ENCODE measurements around the gene AASS.

AASS gene

DNA sequence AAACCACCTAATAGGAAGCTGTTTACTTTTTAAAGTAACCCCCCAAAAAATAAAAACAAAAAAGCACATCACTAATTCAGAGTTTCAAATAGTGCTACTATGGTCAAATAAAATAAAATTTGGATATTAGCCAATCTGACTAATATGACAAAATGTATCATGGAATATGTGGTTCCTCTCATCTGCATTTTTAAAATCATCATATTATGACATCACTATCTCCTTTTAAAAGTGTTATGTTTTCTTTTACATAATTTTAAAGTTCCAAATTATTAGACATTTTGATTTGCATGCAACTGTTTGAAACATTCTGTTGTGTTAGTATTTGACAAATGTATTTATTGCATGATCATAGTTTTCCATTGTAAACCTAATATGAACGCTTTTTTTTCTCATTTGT is 110.4 kb downstream of the AASS start:
- Histone ChIP-seq H2AFZ (ENCODE audit: low read depth, low read length, severe bottlenecking) (no peak overlapping the region), H3K36me3 (ENCODE audit: low read length) (no peaks in the 10 kb centered on the region), H3K4me2 (ENCODE audit: low read depth, low read length, poor library complexity, severe bottlenecking) (no peak overlapping the region), H3K9me3 (ENCODE audit: insufficient read depth, low read length) (no peaks in the 10 kb centered on the region), H3K27ac (ENCODE audit: low read depth, low read length) (no peak overlapping the region), H3F3A (ENCODE audit: insufficient read depth) (no peaks in the 10 kb centered on the region), H3K79me2 (ENCODE audit: insufficient read depth, low read length) (no peaks in the 10 kb centered on the region), H3K9me2 (replicated peaks; ENCODE audit: insufficient read depth, low read length) (no peaks in the 10 kb centered on the region), H3K27me3 (ENCODE audit: low read length) (no peaks in the 10 kb centered on the region), H4K20me1 (ENCODE audit: low read depth, low read length) (no peaks in the 10 kb centered on the region), H3K4me3 (ENCODE audit: insufficient read depth, low read length, poor library complexity, severe bottlenecking) (no peak overlapping the region), H3K9ac (ENCODE audit: low read length) (no peak overlapping the region)
- TF ChIP-seq EZH2phosphoT487 (conservative IDR thresholded peaks at IDR 0.05; ENCODE audit: low read length) = no peak
- TF ChIP-seq, protein P1, sequence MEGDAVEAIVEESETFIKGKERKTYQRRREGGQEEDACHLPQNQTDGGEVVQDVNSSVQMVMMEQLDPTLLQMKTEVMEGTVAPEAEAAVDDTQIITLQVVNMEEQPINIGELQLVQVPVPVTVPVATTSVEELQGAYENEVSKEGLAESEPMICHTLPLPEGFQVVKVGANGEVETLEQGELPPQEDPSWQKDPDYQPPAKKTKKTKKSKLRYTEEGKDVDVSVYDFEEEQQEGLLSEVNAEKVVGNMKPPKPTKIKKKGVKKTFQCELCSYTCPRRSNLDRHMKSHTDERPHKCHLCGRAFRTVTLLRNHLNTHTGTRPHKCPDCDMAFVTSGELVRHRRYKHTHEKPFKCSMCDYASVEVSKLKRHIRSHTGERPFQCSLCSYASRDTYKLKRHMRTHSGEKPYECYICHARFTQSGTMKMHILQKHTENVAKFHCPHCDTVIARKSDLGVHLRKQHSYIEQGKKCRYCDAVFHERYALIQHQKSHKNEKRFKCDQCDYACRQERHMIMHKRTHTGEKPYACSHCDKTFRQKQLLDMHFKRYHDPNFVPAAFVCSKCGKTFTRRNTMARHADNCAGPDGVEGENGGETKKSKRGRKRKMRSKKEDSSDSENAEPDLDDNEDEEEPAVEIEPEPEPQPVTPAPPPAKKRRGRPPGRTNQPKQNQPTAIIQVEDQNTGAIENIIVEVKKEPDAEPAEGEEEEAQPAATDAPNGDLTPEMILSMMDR (IDR thresholded peaks at IDR 0.05; ENCODE audit: insufficient read depth, low read length, poor library complexity, severe bottlenecking) = no peak

DNA sequence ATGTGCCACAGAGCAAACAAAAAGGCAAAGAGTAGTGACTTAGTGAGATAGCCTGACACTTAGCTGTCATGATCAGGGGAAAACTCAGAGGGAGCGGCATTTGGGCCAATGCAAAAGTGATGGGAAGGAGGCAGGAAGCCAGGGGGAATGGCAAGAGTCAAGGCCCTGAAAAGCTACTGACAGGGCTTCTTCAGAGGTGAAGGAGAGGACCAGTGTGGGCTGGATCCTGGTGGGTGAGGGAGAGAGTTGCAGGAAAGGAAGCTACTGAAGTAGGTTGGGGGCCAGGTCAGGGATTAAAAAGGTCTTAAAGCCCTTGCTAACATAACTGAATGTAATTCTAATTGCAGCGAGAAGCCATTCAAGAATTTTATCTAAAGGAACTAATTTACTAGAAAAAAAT is 117.0 kb downstream of the AASS start:
- no peak for TF ChIP-seq EZH2phosphoT487 (conservative IDR thresholded peaks at IDR 0.05; ENCODE audit: low read length)
- Histone ChIP-seq H4K20me1 (ENCODE audit: low read depth, low read length) (no peaks in the 10 kb centered on the region), H3K9me2 (replicated peaks; ENCODE audit: insufficient read depth, low read length) (no peaks in the 10 kb centered on the region), H3K36me3 (ENCODE audit: low read length) (no peaks in the 10 kb centered on the region), H3K9me3 (ENCODE audit: insufficient read depth, low read length) (no peaks in the 10 kb centered on the region), H3K4me3 (ENCODE audit: insufficient read depth, low read length, poor library complexity, severe bottlenecking) (no peak overlapping the region), H3F3A (ENCODE audit: insufficient read depth) (no peaks in the 10 kb centered on the region), H3K27me3 (ENCODE audit: low read length) (no peaks in the 10 kb centered on the region), H3K4me2 (ENCODE audit: low read depth, low read length, poor library complexity, severe bottlenecking) (no peak overlapping the region), H3K27ac (ENCODE audit: low read depth, low read length) (no peak overlapping the region), H3K9ac (ENCODE audit: low read length) (no peak overlapping the region), H2AFZ (ENCODE audit: low read depth, low read length, severe bottlenecking) (no peak overlapping the region), H3K79me2 (ENCODE audit: insufficient read depth, low read length) (no peaks in the 10 kb centered on the region)

All from SU-DHL-6 (cell line).